OCI-LY3 (cell line): ENCODE measurements around the gene HOXA6.

Experiments used
- H2AFZ ChIP-seq: fragments of 200-600, 300-600 bp; shearing (Covaris generic); 2 replicates; pipeline ENCODE4 v1.6.0; 2014; ENCODE audit warnings: antibody characterized with exemption, low read depth, low read length
- H3K27ac ChIP-seq: fragments of 200-600, 300-600 bp; sonication (generic); 2 replicates; pipeline ENCODE4 v1.5.1; 2014; ENCODE audit warnings: mild to moderate bottlenecking, low read length, moderate library complexity, mixed read lengths
- H3K27me3 ChIP-seq: fragments of 200-600, 300-600 bp; sonication (generic); 2 replicates; pipeline ENCODE4 v1.6.1; 2014; ENCODE audit warnings: low read depth, low read length, mixed read lengths
- H3K36me3 ChIP-seq: fragments of 200-600, 300-600 bp; sonication (generic); replicated peaks from 2 replicates; pipeline ENCODE3; 2014; ENCODE audit warnings: low read depth, low read length, mixed read lengths
- H3K4me1 ChIP-seq: fragments of 300-600, 200-600 bp; sonication (generic); 2 replicates; pipeline ENCODE4 v1.6.1; 2014; ENCODE audit warnings: low read length, mixed read lengths
- H3K4me2 ChIP-seq: fragments of 200-600, 300-600 bp; sonication (generic); 2 replicates; pipeline ENCODE4 v1.6.1; 2014; ENCODE audit warnings: low read length, mixed read lengths
- H3K4me3 ChIP-seq: fragments of 300-600, 200-600 bp; sonication (generic); 2 replicates; pipeline ENCODE4 v1.5.1; 2014; ENCODE audit warnings: antibody characterized with exemption, mild to moderate bottlenecking, low read length, moderate library complexity
- H3K79me2 ChIP-seq: fragments of 300-600, 200-600 bp; shearing (Covaris generic); 2 replicates; pipeline ENCODE4 v1.6.1; 2014; ENCODE audit warnings: mild to moderate bottlenecking, low read length, mixed read lengths
- H3K9ac ChIP-seq: fragments of 300-600, 200-600 bp; shearing (Covaris generic); 2 replicates; pipeline ENCODE4 v1.6.0; 2014; ENCODE audit warnings: mild to moderate bottlenecking, low read length, moderate library complexity
- H3K9me3 ChIP-seq: fragments of 200-600, 300-600 bp; shearing (Covaris generic); 2 replicates; pipeline ENCODE4 v1.6.1; 2014; ENCODE audit warnings: low read length, mixed read lengths; ENCODE audit not compliant: insufficient read depth
- H4K20me1 ChIP-seq: fragments of 200-600, 300-600 bp; sonication (generic); 2 replicates; pipeline ENCODE4 v1.6.1; 2016; ENCODE audit warnings: low read length, mixed read lengths; ENCODE audit not compliant: insufficient read depth
- EZH2phosphoT487 ChIP-seq: fragments of 200-600 bp; shearing (Covaris generic); IDR thresholded peaks from 2 replicates; pipeline ENCODE4 v1.6.1; 2018; ENCODE audit warnings: antibody characterized with exemption, mixed run types, low read depth
- TF ChIP-seq, protein P1 (sequence below): fragments of 200-600, 300-600 bp; sonication (generic); IDR thresholded peaks from 2 replicates; pipeline ENCODE4 v1.5.1; 2014; ENCODE audit warnings: antibody characterized with exemption, low read length, low read depth

The HOXA6 gene

DNA sequence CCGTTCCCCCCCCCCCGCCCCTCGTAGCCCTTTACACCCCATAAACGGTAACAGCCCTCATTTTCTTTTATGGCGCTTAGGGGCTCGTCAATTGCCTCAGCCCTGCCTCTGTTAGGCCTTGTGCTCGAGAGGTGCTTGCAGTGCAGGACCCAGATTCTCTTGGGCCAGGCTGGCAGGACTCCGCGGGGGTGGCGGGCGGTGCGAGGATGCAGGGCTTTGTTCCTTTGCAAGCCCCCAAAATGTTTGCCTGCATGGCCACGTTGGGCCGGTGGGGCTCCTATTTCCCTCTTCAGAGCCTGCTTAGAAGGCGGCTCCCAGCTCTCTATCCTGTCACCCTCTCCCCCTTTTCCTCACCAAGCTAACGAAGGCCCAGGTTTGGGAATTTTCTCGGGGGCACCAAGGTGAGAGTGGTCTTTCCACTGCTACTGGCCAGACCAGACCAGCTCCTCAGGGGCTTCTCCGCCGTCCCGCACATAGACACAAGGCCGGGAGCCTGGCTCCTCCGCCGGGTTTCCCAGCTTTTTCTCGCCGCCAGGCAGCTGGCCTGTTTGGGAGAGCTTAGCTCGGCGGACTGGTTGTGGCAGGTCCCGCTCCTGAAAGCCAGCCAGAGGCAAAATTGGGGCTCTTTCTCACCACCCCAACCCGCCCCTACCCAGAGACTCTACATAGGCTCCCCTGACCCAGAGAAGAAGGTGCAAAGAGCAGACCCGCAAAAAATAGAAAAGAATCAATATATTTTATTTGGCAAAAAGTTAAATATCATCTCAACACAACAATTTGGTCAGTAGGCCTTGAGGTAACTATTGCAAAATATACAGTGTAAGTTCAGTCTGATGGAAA lies 14.4 kb upstream of the HOXA6 start:
- Histone ChIP-seq H3K79me2 (no peaks in the 10 kb centered on the region), H3K27me3 (no peaks in the 10 kb centered on the region)

GRCh38 chr7:27161214-27161720 lies 13.7 kb upstream of the HOXA6 start:
- Histone ChIP-seq H3K4me1 (0 out of 2 replicates have a peak, but pooled peaks cover 5% of the 10 kb centered on the region), H3K27ac (no peak overlapping the region), H3K36me3 (no peaks in the 10 kb centered on the region), H4K20me1 (no peaks in the 10 kb centered on the region), H3K4me2 (peak overlapping the region; percentile 96), H3K79me2 (no peaks in the 10 kb centered on the region), H3K9ac (peak overlapping the region; percentile 82), H3K27me3 (no peaks in the 10 kb centered on the region), H2AFZ (peak overlapping the region; percentile 100), H3K9me3 (no peaks in the 10 kb centered on the region), H3K4me3 (peak overlapping the region; percentile 99)
- TF ChIP-seq EZH2phosphoT487 = no peak
- TF ChIP-seq, protein P1, sequence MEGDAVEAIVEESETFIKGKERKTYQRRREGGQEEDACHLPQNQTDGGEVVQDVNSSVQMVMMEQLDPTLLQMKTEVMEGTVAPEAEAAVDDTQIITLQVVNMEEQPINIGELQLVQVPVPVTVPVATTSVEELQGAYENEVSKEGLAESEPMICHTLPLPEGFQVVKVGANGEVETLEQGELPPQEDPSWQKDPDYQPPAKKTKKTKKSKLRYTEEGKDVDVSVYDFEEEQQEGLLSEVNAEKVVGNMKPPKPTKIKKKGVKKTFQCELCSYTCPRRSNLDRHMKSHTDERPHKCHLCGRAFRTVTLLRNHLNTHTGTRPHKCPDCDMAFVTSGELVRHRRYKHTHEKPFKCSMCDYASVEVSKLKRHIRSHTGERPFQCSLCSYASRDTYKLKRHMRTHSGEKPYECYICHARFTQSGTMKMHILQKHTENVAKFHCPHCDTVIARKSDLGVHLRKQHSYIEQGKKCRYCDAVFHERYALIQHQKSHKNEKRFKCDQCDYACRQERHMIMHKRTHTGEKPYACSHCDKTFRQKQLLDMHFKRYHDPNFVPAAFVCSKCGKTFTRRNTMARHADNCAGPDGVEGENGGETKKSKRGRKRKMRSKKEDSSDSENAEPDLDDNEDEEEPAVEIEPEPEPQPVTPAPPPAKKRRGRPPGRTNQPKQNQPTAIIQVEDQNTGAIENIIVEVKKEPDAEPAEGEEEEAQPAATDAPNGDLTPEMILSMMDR = 0 out of 2 replicates have a peak, but pooled peaks have one; percentile 17

More for the DNA sequence above, 14.4 kb upstream of the HOXA6 start:
- peak overlapping the region; percentile 99 for H3K4me3 ChIP-seq
- no peak overlapping the region for H3K9ac ChIP-seq
- H3K4me2 ChIP-seq = peak overlapping the region; percentile 96
- 0 out of 2 replicates have a peak, but pooled peaks cover 5% of the 10 kb centered on the region for H3K4me1 ChIP-seq
- H3K36me3 ChIP-seq = no peaks in the 10 kb centered on the region
- TF ChIP-seq EZH2phosphoT487 = no peak
- TF ChIP-seq, protein P1 = no peak
- H3K27ac ChIP-seq = no peak overlapping the region
- no peak overlapping the region for H2AFZ ChIP-seq
- H4K20me1 ChIP-seq = no peaks in the 10 kb centered on the region
- no peaks in the 10 kb centered on the region for H3K9me3 ChIP-seq

GRCh38 chr7:27160546-27161213 lies 13.1 kb upstream of the HOXA6 start:
- Histone ChIP-seq H3K4me3 (peak overlapping the region; percentile 99), H3K9me3 (no peaks in the 10 kb centered on the region), H3K27me3 (no peaks in the 10 kb centered on the region), H3K9ac (peak overlapping the region; percentile 82), H3K4me1 (0 out of 2 replicates have a peak, but pooled peaks cover 5% of the 10 kb centered on the region), H3K36me3 (no peaks in the 10 kb centered on the region), H4K20me1 (no peaks in the 10 kb centered on the region), H3K79me2 (no peaks in the 10 kb centered on the region), H3K4me2 (peak overlapping the region; percentile 96), H2AFZ (peak overlapping the region; percentile 100), H3K27ac (no peak overlapping the region)
- TF ChIP-seq, protein P1 = peak; percentile 71
- no peak for TF ChIP-seq EZH2phosphoT487

DNA sequence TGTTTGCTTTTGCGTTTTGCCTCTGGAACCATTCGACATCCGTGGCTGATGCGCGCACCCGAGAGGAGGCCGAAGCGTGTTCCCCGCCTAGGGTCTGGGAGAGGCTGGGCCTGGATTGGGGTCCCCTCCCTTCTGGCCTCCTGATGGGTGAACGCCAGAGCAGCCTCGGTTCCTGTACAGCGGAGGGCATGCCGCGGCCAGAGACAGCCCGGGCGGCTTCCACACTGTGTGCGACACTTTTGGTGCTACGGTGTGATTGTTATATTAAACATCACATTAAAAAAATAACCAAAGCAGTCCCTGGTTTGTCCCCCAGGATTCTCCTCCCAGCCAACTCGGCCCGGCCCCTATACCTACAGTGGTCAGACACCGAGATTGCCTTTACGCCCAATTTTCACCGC lies 12.6 kb upstream of the HOXA6 start:
- Histone ChIP-seq H3K4me3 (peak overlapping the region; percentile 99), H4K20me1 (no peaks in the 10 kb centered on the region), H3K27me3 (no peaks in the 10 kb centered on the region), H3K27ac (no peak overlapping the region), H3K9me3 (no peaks in the 10 kb centered on the region), H3K4me1 (0 out of 2 replicates have a peak, but pooled peaks cover 5% of the 10 kb centered on the region), H3K4me2 (peak overlapping the region; percentile 96), H2AFZ (peak overlapping the region; percentile 98), H3K9ac (peak overlapping the region; percentile 82), H3K79me2 (no peaks in the 10 kb centered on the region), H3K36me3 (no peaks in the 10 kb centered on the region)
- no peak for TF ChIP-seq EZH2phosphoT487
- TF ChIP-seq, protein P1 = no peak
